Thyroid gland (tissue), 4 donors: Measurements from ENCODE around the gene ANKLE2.

ENCODE experiments used
- CTCF ChIP-seq, 6 experiments: fragments of 200-600 bp in 3 of 6; fragments of 450-650 bp in 3 of 6; sonication (generic) in 3 of 6; IDR thresholded peaks; one replicate each; pipeline ENCODE4 v1.5.1; 2016 to 2019; ENCODE audit warnings: antibody characterized with exemption in 6 of 6, mild to moderate bottlenecking in 2 of 6, inconsistent platforms in 1 of 6, moderate library complexity in 1 of 6
- POLR2A ChIP-seq, 2 donors: fragments of 450-650 bp; IDR thresholded peaks; one replicate each; pipeline ENCODE4 v1.6.1; 2017; ENCODE audit warnings: antibody characterized with exemption in 2 of 2, mild to moderate bottlenecking in 2 of 2, moderate library complexity in 1 of 2

GRCh38 chr12:132713123-132713522, 48.5 kb downstream of the ANKLE2 start:
- TF ChIP-seq CTCF (IDR thresholded peaks at IDR 0.05) (no peak), POLR2A (IDR thresholded peaks at IDR 0.05) (no peak)
